GM18868 (cell line): ENCODE measurements around the gene FDX2.
A peak's percentile ranks its signal among the peaks of the same experiment; 100 is the strongest.
"Not testable (repeated sequence)": the region's sequence is repeated elsewhere in the genome, so short reads cannot be mapped to it uniquely, and the experiment has no call there.

Experiments
- ATAC-seq: cut with Tn5 transposase; IDR thresholded peaks from one replicate; pipeline ENCODE4 v1.9.1; 2021; ENCODE audit warnings: mild to moderate bottlenecking, moderate library complexity; ENCODE audit not compliant: unreplicated experiment

The FDX2 gene

DNA sequence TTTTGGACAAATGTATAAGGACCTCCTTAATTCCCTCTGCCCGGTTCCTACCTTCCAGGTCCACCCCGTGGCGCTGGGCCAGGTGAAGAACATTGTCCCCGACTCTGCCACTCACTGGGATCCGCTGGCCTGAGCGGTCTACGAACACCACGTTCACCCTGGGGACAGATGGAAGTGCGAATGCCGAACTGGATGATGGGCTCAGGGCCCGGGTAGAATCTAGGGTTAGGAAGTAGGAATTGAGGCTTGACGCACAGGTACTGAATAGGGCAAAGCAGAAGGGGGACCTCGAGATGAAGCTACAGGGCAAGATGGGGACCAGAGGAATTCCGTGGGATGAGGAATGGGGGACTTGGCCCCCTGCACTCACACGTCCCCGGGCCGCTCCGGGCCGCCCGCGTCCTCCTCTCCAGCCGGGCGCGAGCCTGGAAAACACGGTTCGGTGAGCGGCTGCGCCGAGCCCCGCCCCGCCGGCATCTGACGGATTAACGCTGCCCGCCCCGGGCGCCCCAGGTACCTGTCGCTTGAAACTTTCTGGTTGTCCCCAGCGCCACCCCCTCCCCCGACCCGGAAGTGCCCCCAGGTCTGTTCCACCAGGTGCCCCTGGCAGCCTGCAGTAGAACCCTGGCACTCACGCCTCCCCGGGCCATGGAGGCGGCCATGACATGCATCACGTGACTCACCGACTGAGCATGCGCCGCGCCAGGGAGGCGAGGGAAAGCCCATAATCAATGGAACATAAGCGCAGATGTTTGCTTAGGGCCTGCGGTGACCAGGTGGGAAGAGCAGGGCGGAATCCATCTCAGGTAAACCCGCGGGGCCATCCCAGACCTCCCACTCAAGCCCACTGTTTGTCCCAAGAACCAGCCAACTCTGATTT lies at the start of gene FDX2:
Gene FDX2, minus strand, starts transcription at position 681 of the 880 bp plus-strand sequence. Its CDS starts 19 bp downstream, at position 662.
- ATAC-seq, result peak; percentile 67

DNA sequence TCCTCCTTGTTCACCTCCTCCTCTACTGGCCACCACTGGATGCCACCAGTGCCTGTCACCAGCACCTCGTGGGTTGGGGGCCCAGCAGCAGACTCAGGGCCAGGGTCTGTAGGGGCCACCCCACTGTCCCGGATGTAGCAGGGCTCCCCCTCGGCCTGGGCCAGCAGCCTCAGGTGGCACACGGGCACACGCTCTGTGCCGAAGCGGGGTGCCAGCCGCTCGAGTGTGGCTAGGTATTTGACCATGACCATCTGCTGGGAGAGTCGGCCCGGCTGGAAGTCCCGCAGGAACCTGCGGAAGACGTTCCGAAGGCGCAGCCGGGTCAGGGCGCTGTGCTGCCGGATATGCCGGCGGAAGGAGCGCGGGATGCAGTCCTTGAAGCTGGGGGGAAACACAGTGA lies 49.7 kb upstream of the FDX2 start:
- no peak for ATAC-seq

DNA sequence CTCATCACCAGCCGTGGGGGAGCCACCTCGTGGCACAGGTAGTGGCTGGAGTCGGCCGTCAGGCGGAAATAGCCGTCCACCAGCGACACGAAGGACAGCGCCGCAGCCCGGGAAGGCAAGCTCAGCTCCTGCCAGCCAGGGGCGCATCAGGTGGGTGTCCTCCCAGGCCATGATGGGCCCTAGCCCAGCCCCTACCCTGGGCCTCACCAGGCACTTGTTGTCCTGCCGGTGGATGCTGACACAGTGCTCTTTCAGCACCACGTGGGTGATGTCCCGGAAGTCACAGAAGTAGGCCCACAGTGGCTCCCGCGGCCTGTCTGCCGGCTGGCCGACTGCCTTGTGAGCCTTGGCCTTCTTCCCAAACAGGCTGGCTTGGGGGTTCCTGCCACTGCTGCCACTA lies 48.8 kb upstream of the FDX2 start:
- ATAC-seq, result no peak

- no peak for ATAC-seq
These were observed 48.0 kb upstream of the FDX2 start for GRCh38 chr19:10363789-10364281.

DNA sequence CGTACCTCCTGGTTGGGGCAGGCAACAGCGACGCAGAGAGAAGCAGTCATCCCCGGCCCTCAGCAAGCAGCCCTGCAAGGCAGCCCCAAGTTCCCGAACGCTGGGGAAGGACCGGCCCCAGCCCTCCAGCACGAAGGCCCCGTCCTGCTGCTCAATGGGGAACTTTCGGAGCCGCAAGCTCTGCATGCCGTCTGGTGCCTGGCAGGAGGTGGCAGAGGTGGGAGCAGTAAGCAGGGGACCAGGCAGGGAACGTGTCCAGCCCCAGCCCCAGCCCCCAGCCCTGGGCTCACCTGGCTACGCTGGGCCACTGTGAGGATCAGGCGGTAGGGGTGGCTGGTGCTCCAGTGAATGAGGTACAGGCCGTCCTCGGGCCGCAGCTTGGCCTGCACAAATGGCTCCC lies 46.4 kb upstream of the FDX2 start:
- ATAC-seq, result no peak

DNA sequence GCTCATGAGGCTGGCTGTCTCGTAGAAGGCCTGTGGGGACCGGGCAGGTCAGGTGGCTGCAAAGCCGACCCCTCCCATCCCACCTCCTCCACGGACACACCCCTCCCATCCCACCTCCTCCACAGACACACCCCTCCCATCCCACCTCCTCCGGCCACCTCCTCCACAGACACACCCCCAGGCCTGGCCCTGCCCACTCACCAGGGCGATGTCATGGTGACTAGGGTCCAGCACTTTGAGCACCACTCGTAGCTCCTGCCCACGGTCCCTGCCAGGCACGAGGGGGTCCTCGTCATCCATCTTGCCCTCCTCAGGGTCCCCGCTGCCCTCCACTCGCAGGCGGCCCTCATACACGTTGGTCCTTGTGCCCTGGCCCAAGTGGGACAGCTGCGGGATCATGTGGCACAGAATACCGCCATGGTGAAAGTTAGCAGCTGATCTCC lies 45.8 kb upstream of the FDX2 start:
- no peak for ATAC-seq

- ATAC-seq, result no peak
These were observed 40.6 kb upstream of the FDX2 start for GRCh38 chr19:10356431-10356830.

DNA sequence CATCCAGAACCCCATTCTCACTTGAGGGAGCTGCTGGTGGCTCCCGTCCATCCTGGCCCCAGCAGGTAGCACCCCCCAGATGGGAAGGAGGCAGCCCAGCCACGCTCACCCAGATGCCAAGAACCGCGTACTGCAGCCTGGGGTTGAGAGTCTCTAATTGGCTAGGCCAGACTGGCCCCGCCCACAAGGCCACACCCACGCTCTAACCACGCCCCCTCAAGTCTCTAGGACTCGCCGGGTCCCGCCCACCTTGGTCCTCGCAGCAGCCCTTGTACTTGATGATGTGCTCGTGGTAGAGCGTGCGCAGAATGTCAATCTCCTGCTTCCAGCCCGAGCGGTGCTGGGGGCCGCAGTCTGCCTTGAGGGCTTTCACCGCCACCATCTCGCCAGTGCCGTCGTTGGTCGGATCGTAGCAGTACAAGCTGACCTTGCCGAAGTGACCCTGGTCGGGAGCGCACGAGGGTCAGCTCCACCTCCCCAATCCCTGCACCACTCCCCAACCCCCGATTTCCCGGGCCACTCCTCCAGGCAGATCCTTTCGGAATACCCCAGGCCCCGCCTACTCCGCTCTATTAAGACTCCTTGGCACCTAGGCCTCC lies 38.1 kb upstream of the FDX2 start:
- no peak for ATAC-seq

- ATAC-seq, result no peak
These were observed 37.2 kb upstream of the FDX2 start for GRCh38 chr19:10352764-10353671.

DNA sequence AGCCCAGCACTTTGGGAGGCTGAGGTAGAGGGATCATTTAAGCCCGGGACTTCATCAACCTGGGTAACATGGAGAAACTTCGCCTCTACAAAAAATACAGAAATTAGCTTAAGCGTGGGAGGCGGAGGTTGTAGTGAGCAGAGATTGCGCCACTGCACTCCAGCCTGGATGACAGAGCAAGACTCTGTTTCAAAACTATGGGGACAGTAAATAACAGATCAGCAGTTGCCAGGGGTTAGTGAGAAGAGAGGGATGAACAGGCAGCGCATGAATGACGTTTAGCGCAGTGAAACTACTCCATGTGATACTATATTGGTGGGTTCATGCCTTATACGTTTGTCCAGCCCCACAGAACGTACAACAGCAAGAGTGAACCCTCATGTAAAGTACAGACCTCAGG lies 30.7 kb upstream of the FDX2 start:
- ATAC-seq, result no peak

DNA sequence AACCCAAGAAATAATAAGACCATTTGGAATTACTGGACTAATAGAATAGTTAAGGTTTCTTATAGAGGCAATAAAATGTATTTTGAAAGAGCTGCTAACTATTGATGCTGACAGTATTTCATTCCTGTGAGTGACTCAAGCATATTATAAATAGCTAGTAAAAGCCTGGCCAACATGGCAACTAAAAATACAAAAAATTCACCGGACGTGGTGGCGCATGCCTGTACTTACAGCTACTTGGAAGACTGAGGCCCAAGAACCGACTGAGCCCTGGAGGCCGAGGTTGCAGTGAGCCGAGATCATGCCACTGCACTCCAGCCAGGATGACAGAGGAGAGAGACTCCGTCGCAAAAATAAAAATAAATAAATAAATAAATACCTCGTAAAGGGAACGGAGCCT lies 29.0 kb upstream of the FDX2 start:
- ATAC-seq, result no peak

- ATAC-seq, result no peak
These were observed 27.7 kb upstream of the FDX2 start for GRCh38 chr19:10343495-10343894.

DNA sequence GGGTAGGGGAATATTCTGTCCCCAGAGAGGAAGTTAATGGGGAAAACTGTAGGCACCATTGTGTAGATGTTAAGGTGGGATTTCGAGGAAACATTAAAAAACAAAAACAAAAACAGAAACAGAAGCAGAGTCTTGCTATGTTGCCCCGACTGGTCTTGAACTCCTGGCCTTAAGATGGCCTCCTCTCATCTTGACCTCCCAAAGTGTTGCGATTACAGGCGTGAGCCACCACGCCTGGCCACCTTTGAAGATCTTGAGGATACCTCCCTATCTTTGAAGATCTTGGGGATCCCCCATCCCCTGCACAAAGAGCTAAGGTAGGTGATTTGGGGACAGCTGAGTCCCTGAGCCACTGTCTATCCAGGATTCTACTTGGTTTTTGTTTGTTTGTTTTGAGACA lies 24.2 kb upstream of the FDX2 start:
- ATAC-seq, result no peak

DNA sequence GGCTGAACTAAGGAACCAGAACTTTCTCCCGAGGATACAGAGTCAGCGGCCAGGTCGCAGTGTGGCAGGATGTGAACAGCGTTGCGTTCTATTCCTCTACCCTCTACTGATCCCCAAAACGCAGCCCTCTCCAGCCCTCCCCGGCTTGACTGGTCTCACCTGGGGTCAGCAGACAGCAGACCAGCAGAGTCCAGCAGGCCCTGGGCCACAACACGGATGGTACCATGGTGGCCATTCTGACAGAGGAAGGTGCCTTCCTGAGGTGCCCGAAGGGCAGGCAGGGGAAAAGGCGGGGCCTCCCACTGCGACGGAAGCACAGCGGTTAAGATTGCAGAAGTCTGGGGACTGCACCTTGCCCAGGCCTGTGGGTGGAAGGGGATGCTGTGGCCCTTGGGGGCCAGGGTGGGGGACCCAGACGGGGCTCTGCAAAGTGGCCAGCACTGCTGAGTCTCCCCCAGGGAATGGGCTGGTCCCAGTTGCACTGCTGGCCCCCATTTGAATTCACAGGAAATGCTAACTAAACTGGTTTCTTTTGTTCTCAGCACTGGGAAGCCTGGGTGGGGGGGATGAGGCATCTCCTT lies 23.7 kb upstream of the FDX2 start, which contains the start of gene ICAM3:
Gene ICAM3, minus strand, starts transcription at position 245 of the 581 bp plus-strand sequence. Its CDS starts 10 bp downstream, at position 235.
- ATAC-seq, result no peak

GRCh38 chr19:10338940-10339339 lies 23.1 kb upstream of the FDX2 start:
- ATAC-seq, result no peak

DNA sequence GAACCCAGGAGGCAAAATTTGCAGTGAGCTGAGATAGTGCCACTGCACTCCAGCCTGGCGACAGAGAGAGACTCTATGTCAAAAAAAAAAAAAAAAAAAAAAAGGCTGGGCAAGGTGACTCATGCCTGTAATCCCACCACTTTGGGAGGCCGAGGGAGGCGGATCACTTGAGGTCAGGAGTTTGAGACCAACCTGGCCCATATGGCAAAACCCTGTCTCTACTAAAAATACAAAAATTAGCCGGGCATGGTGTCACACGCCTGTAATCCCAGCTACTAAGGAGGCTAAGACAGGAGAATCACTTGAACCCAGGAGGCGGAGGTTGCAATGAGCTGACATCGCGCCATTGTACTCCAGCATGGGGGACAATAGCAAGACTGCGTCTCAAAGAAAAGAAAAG lies 20.9 kb upstream of the FDX2 start:
- not testable (repeated sequence) for ATAC-seq

DNA sequence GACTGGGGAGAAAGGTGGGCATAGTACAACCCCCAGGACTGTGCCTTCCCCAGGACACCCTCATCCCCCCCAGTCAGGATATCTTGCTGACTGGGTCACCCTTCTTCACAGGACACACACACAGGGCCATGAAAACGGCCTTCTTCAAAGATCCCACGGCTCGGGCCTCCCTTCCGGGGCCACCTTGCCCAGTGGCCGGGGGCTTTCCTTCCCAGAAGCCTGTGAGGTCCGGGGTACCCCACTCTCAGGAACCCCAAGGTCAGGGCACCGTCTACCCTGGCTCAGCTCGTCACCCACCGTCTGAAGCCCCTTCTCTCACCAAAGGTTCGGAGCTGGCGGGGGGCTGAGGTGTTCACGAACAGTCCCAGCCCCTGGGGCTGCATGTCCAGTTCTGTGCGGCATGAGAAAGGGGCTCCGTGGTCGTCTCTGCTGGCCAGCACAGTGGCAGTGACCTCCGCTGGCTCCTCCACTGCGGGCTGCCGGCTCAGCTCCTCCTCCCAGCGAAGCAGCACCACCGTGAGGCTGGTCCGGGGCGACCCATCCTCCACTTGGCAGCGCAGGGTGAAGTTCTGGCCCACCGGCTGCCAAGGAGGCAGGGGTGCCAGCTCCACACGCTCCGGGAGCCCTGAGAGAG lies 19.7 kb upstream of the FDX2 start:
- ATAC-seq, result no peak

- no peak for ATAC-seq
These were observed 19.0 kb upstream of the FDX2 start for GRCh38 chr19:10334588-10335351.
